ENCODE data around the gene MTUS2. TPM values are rescaled to one million over a fixed set of nuclear protein-coding genes. Genes with fewer than 3 reads are reported as not detected.

The MTUS2 gene
- total and polyA plus RNA-seq, 9 of the 15 experiments (the other 6 are each of a cell fraction or from before 2014, with no cell fraction given): 0.01 to 0.28 (median 0.06) TPM; not detected in 1

- no peak for TF ChIP-seq ETV6 (IDR thresholded peaks at IDR 0.05; ENCODE audit: borderline replicate concordance in 1 of 2, low read depth in 2 of 2, low read length in 1 of 2)
- no peak for TF ChIP-seq ETV6 (CRISPR knock-in tag; IDR thresholded peaks at IDR 0.05; ENCODE audit: borderline replicate concordance)
- no peak for TF ChIP-seq ZNF780A (CRISPR knock-in tag; IDR thresholded peaks at IDR 0.05)
- TF ChIP-seq ZNF165 (CRISPR knock-in tag; IDR thresholded peaks at IDR 0.05; ENCODE audit: borderline replicate concordance): no peak
These were observed 673.7 kb downstream of the MTUS2 start (continued) for GRCh38 chr13:29493796-29494195.

GRCh38 chr13:29494520-29494919 is 674.4 kb downstream of the MTUS2 start:
- no peaks in the 10 kb centered on the region for H4K20me1 ChIP-seq (replicated peaks; ENCODE audit: control insufficient read depth, insufficient read depth, low read length)
- no peak overlapping the region for H2AFZ ChIP-seq (ENCODE audit: low read depth, low read length)
- H3K27ac ChIP-seq (ENCODE audit: extremely low read depth, low read depth, low read length): no peak overlapping the region
- WGBS (ENCODE audit: insufficient coverage, low coverage, missing lambda C conversion rate): 3% methylated on average over 5 of the region's 8 CpGs
- H3K36me3 ChIP-seq (ENCODE audit: control insufficient read depth, insufficient read depth, low read length): no peaks in the 10 kb centered on the region
- in situ Hi-C loops (cut with MboI) (no loop called here), intact Hi-C loops (cut with micrococcal nuclease) (no loop called here)
- no peaks in the 10 kb centered on the region for H3K4me1 ChIP-seq (replicated peaks in 1 of 2; ENCODE audit: control insufficient read depth in 2 of 2, insufficient read depth in 2 of 2, low read length in 2 of 2)
- no peak for FAIRE-seq
- no peak for DNase-seq (ENCODE audit: extremely low read depth in 1 of 4, low spot score in 3 of 4)
- H3K9me3 ChIP-seq (replicated peaks; ENCODE audit: control insufficient read depth, insufficient read depth, low read depth, low read length): no peaks in the 10 kb centered on the region
- H3K9ac ChIP-seq (ENCODE audit: insufficient read depth in 1 of 2, low read depth in 2 of 2, low read length in 2 of 2): no peak overlapping the region
- H3K79me2 ChIP-seq (ENCODE audit: control insufficient read depth, insufficient read depth, low read length): no peaks in the 10 kb centered on the region
- no TSS peak for BruUV-seq (replicated peaks)
- no peak overlapping the region for H3K4me3 ChIP-seq
- TF ChIP-seq ZNF764 (CRISPR knock-in tag; IDR thresholded peaks at IDR 0.05; ENCODE audit: low read depth) (no peak), TSC22D4 (tag; IDR thresholded peaks at IDR 0.05) (no peak), TEAD2 (tag; IDR thresholded peaks at IDR 0.05) (no peak)
- no peak for ATAC-seq
- H3K27me3 ChIP-seq (ENCODE audit: control insufficient read depth in 2 of 2, insufficient read depth in 2 of 2, low read length in 2 of 2): peaks cover 2 to 45% of the 10 kb centered on the region in 2 experiments; a peak in 2 of 5 replicates
- no peak overlapping the region for H3K4me2 ChIP-seq (ENCODE audit: insufficient read depth, low read length)
- ChIA-PET CTCF (ENCODE audit: low intra/inter-chr PET ratio) (no interaction called here), POLR2A (no interaction called here)
- H3K9me1 ChIP-seq (ENCODE audit: control insufficient read depth, insufficient read depth, low read length): no peaks in the 10 kb centered on the region

Measured in K562 (cell line).